Testis (tissue), 3 donors: Measurements from ENCODE around the gene UBA7. TPM values are rescaled to one million over a fixed set of nuclear protein-coding genes. Genes with fewer than 3 reads are reported as not detected.
A peak's percentile ranks its signal among the peaks of the same experiment; 100 is the strongest.

Experiments
- DNase-seq: peaks from one replicate; pipeline ENCODE4 v3.0.0-alpha.2; 2019
- H3K27ac ChIP-seq, 2 donors: fragments of 200-600 bp; sonication (generic); one replicate each; pipeline ENCODE4 v1.5.1; 2019
- H3K27me3 ChIP-seq: fragments of 200-600 bp; sonication (generic); one replicate; pipeline ENCODE4 v1.5.1; 2019
- H3K36me3 ChIP-seq: fragments of 200-600 bp; sonication (generic); one replicate; pipeline ENCODE4 v1.5.1; 2017; ENCODE audit warnings: low read depth; ENCODE audit errors: missing control alignments
- H3K4me1 ChIP-seq: fragments of 200-600 bp; sonication (generic); one replicate; pipeline ENCODE4 v1.5.1; 2019
- H3K4me3 ChIP-seq, 2 donors: fragments of 200-600 bp; sonication (generic); one replicate each; pipeline ENCODE4 v1.5.1; 2017 to 2019
- H3K9me3 ChIP-seq: fragments of 200-600 bp; sonication (generic); one replicate; pipeline ENCODE4 v1.5.1; 2017
- CTCF ChIP-seq, 3 experiments: fragments of 450-650 bp in 2 of 3; fragments of 200-600 bp in 1 of 3; sonication (generic) in 1 of 3; IDR thresholded peaks; one replicate each; pipeline ENCODE4 v1.5.1; 2016 to 2019; ENCODE audit warnings: antibody characterized with exemption in 3 of 3, mild to moderate bottlenecking in 2 of 3, moderate library complexity in 1 of 3
- POLR2A ChIP-seq: fragments of 450-650 bp; IDR thresholded peaks from one replicate; pipeline ENCODE4 v1.6.1; 2017; ENCODE audit warnings: antibody characterized with exemption, mild to moderate bottlenecking, moderate library complexity
- WGBS, 2 donors: methylation state at CpG; one replicate each; pipeline ENCODE4 v1.1.5; 2018; 5-methylcytosine and 5-hydroxymethylcytosine counted together
- intact Hi-C: fragments of 100-400 bp; cut with DNase I; formaldehyde crosslinking; loops from one replicate; pipeline ENCODE4 v1.15.1; 2023; ENCODE audit warnings: low total_unique reads
- polyA plus RNA-seq: library from polyadenylated mRNA; stranded (reverse); fragments of 350-450 nt; fragmentation: Illumina TruSeq; extraction: RNeasy Lipid Tissue Mini Kit (QIAGEN cat#74804); gene quantifications from one replicate; pipeline ENCODE4 v1.2.3, GENCODE V29; 2014; ENCODE audit warnings: low read depth, low replicate concordance; ENCODE audit not compliant: insufficient read depth
- total RNA-seq, 2 donors: library from RNA; depleted of rRNA; stranded (reverse); fragments of >200 nt; gene quantifications; one replicate each; pipeline ENCODE4 v1.2.3, GENCODE V29; 2016

UBA7 gene
- total and polyA plus RNA-seq, 3 donors from 2014 or later = 27.2 to 49.7 (median 34.0) TPM

GRCh38 chr3:49855662-49856061, 41.9 kb upstream of the UBA7 start:
- Histone ChIP-seq H3K27me3 (no peaks in the 10 kb centered on the region), H3K9me3 (no peaks in the 10 kb centered on the region), H3K4me3 (peak overlapping the region; percentile 46 to 67), H3K4me1 (no peaks in the 10 kb centered on the region), H3K27ac (no peak overlapping the region), H3K36me3 (no peaks in the 10 kb centered on the region)
- intact Hi-C loops = no loop called here
- 27 to 36% methylated on average over 5 of the region's 5 CpGs for WGBS, 2 donors
- DNase-seq = no peak
- no peak for TF ChIP-seq POLR2A
- no peak for TF ChIP-seq CTCF (IDR thresholded peaks at IDR 0.05)

GRCh38 chr3:49845694-49846093, 31.9 kb upstream of the UBA7 start:
- 80 to 81% methylated on average over 3 of the region's 3 CpGs for WGBS, 2 donors

GRCh38 chr3:49844464-49845183, 30.9 kb upstream of the UBA7 start:
- Histone ChIP-seq H3K9me3 (no peaks in the 10 kb centered on the region), H3K4me1 (peaks cover 3% of the 10 kb centered on the region), H3K36me3 (no peaks in the 10 kb centered on the region), H3K27me3 (no peaks in the 10 kb centered on the region), H3K27ac (no peak overlapping the region), H3K4me3 (no peak overlapping the region)
- TF ChIP-seq CTCF (IDR thresholded peaks at IDR 0.05) (no peak), POLR2A (no peak)
- intact Hi-C loops = no loop called here
- DNase-seq = no peak
- 61 to 63% methylated on average over 5 of the region's 5 CpGs for WGBS, 2 donors

More at GRCh38 chr3:49845694-49846093, 31.9 kb upstream of the UBA7 start:
- Histone ChIP-seq H3K27ac (no peak overlapping the region), H3K36me3 (no peaks in the 10 kb centered on the region), H3K4me1 (no peaks in the 10 kb centered on the region), H3K9me3 (no peaks in the 10 kb centered on the region), H3K27me3 (no peaks in the 10 kb centered on the region), H3K4me3 (no peak overlapping the region)
- no peak for DNase-seq
- TF ChIP-seq POLR2A (no peak), CTCF (IDR thresholded peaks at IDR 0.05) (no peak)
- intact Hi-C loops = no loop called here

GRCh38 chr3:49842843-49843517, 29.2 kb upstream of the UBA7 start:
- H3K36me3 ChIP-seq = no peaks in the 10 kb centered on the region
- no peaks in the 10 kb centered on the region for H3K27me3 ChIP-seq
- intact Hi-C loops = no loop called here
- 82 to 83% methylated on average over 3 of the region's 3 CpGs for WGBS, 2 donors
- H3K4me1 ChIP-seq = peaks cover 3% of the 10 kb centered on the region
- TF ChIP-seq CTCF (IDR thresholded peaks at IDR 0.05) (no peak), POLR2A (no peak)
- H3K27ac ChIP-seq = no peak overlapping the region
- no peak for DNase-seq
- H3K4me3 ChIP-seq = no peak overlapping the region
- no peaks in the 10 kb centered on the region for H3K9me3 ChIP-seq
